Esophagus squamous epithelium (tissue), 5 donors: ENCODE measurements around the gene MAP3K19. TPM values are rescaled to one million over a fixed set of nuclear protein-coding genes. Genes with fewer than 3 reads are reported as not detected.

Experiments used
- DNase-seq: peaks from one replicate; lab custom pipeline; 2025; lab: John Stamatoyannopoulos, UW
- H3K27ac ChIP-seq, 4 donors: fragments of 200-600 bp; sonication (generic); one replicate each; pipeline ENCODE4 v1.5.1; 2016 to 2019; ENCODE audit warnings: mild to moderate bottlenecking in 1 of 4
- H3K27me3 ChIP-seq, 4 donors: fragments of 200-600 bp; sonication (generic); 1 replicate in 3 of 4; 2 replicates in 1 of 4; pipeline versions ENCODE4 v1.5.1 to v1.6.0; 2017 to 2021; ENCODE audit warnings: antibody characterized with exemption in 1 of 4
- H3K36me3 ChIP-seq, 3 donors: fragments of 200-600 bp; sonication (generic); one replicate each; pipeline ENCODE4 v1.5.1; 2016 to 2019
- H3K4me1 ChIP-seq, 3 donors: fragments of 200-600 bp; sonication (generic); one replicate each; pipeline ENCODE4 v1.5.1; 2017 to 2019
- H3K4me3 ChIP-seq, 4 donors: fragments of 200-600 bp; sonication (generic); 1 replicate in 3 of 4; 2 replicates in 1 of 4; pipeline ENCODE4 v1.5.1; 2016 to 2019; ENCODE audit warnings: mild to moderate bottlenecking in 2 of 4, moderate library complexity in 1 of 4
- H3K9me3 ChIP-seq, 3 donors: fragments of 200-600 bp; sonication (generic); one replicate each; pipeline ENCODE4 v1.5.1; 2016 to 2019
- POLR2A ChIP-seq, 4 donors: fragments of 450-650 bp; IDR thresholded peaks; one replicate each; pipeline ENCODE4 v1.6.1; 2017; ENCODE audit warnings: antibody characterized with exemption in 4 of 4, mild to moderate bottlenecking in 4 of 4, moderate library complexity in 3 of 4
- WGBS, 2 donors: methylation state at CpG; one replicate each; pipeline ENCODE4 v1.1.5; 2018; 5-methylcytosine and 5-hydroxymethylcytosine counted together
- intact Hi-C: fragments of 100-400 bp; cut with DNase I; formaldehyde crosslinking; loops from one replicate; pipeline ENCODE4 v1.15.0; 2022
- total RNA-seq, 4 donors: library from RNA; depleted of rRNA; stranded (reverse); fragments of >200 nt; gene quantifications; one replicate each; pipeline ENCODE4 v1.1.0, GENCODE V29; 2016
- TF ChIP-seq, protein P1 (sequence below), 6 experiments: fragments of 450-650 bp in 4 of 6; fragments of 200-600 bp in 2 of 6; sonication (generic) in 2 of 6; IDR thresholded peaks; one replicate each; pipeline ENCODE4 v1.5.1; 2016 to 2019; ENCODE audit warnings: antibody characterized with exemption in 6 of 6, mild to moderate bottlenecking in 4 of 6, moderate library complexity in 4 of 6
- donor health status: DM: yes; HTN: yes; CAD: no.

The MAP3K19 gene
- total RNA-seq, 4 donors from 2014 or later = not detected

DNA sequence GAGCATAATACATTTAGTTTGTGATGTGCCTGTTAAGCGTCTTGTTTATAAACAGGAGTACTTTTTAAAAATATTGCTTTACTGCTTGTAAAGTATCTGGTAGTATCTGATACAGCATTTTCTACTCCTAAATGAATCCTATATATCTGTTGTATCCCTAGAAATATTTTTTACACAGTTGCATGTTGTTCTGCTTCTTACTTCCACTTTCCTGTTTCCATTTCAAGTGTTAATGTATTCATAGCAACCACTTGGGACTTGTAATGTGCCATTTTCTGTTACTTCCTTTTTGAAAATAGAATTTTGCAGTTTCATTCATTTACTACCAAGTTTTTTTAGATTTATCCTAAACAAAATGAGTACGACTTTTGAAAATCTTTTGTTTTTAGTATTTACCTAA is 103.7 kb downstream of the MAP3K19 start:
- H3K27me3 ChIP-seq = no peaks in the 10 kb centered on the region
- TF ChIP-seq, protein P1, sequence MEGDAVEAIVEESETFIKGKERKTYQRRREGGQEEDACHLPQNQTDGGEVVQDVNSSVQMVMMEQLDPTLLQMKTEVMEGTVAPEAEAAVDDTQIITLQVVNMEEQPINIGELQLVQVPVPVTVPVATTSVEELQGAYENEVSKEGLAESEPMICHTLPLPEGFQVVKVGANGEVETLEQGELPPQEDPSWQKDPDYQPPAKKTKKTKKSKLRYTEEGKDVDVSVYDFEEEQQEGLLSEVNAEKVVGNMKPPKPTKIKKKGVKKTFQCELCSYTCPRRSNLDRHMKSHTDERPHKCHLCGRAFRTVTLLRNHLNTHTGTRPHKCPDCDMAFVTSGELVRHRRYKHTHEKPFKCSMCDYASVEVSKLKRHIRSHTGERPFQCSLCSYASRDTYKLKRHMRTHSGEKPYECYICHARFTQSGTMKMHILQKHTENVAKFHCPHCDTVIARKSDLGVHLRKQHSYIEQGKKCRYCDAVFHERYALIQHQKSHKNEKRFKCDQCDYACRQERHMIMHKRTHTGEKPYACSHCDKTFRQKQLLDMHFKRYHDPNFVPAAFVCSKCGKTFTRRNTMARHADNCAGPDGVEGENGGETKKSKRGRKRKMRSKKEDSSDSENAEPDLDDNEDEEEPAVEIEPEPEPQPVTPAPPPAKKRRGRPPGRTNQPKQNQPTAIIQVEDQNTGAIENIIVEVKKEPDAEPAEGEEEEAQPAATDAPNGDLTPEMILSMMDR (IDR thresholded peaks at IDR 0.05) = no peak
- TF ChIP-seq POLR2A (IDR thresholded peaks at IDR 0.05) = no peak
- peaks cover 0 to 93% (median 9%) of the 10 kb centered on the region in 3 donors for H3K36me3 ChIP-seq
- H3K4me3 ChIP-seq = no peak overlapping the region
- no peak overlapping the region for H3K27ac ChIP-seq
- no peaks in the 10 kb centered on the region for H3K9me3 ChIP-seq
- no peak for DNase-seq
- 77% methylated on average over 2 of the region's 2 CpGs for WGBS, 2 donors
- H3K4me1 ChIP-seq = no peaks in the 10 kb centered on the region
- intact Hi-C loops = no loop called here

DNA sequence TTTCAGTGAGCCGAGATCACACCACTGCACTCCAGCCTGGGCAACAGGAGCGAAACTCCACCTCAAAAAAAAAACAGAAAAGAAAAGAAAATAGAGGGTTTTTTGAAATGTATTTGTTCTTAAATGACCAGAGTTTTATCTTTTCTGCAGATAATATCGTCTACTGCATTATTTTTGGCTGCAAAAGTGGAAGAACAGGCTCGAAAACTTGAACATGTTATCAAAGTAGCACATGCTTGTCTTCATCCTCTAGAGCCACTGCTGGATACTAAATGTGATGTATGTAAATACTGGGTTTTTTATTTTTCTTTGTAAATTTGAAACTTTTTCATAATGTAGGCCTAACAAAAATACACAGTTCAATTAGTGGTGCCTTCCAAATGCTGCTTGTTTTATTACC is 110.6 kb downstream of the MAP3K19 start:
- Histone ChIP-seq H3K4me3 (no peak overlapping the region), H3K27ac (no peak overlapping the region), H3K9me3 (no peaks in the 10 kb centered on the region), H3K36me3 (peaks cover 0 to 54% (median 8%) of the 10 kb centered on the region in 3 donors), H3K4me1 (peaks cover 0 to 49% (median 3%) of the 10 kb centered on the region in 3 donors), H3K27me3 (no peaks in the 10 kb centered on the region)
- intact Hi-C loops = no loop called here
- DNase-seq = no peak
- TF ChIP-seq, protein P1 (IDR thresholded peaks at IDR 0.05) = no peak
- TF ChIP-seq POLR2A (IDR thresholded peaks at IDR 0.05) = no peak
- 59 to 81% methylated on average over 4 of the region's 4 CpGs for WGBS, 2 donors

DNA sequence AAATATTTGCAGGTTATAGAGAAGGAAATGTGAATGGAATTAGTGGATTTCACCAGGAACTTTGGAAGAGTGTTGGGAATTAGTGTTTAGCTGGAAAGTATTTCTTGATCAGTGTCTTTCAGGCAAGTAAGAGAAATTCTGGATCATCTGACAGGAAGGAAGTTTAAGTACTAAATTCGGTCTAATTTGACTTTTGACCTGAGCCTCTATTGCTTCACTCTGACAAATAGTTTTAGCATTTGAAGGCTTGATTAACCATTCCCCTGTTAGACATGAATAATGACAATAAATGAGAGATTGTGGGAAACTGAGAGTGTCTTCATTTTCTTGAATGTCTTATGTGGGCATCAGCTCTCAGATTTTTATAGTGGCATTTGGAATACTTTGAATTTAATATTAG is 112.6 kb downstream of the MAP3K19 start:
- peaks cover 0 to 33% (median 8%) of the 10 kb centered on the region in 3 donors for H3K36me3 ChIP-seq
- H3K27ac ChIP-seq = no peak overlapping the region
- DNase-seq = no peak
- H3K9me3 ChIP-seq = no peaks in the 10 kb centered on the region
- intact Hi-C loops = no loop called here
- peaks cover 0 to 62% (median 3%) of the 10 kb centered on the region in 3 donors for H3K4me1 ChIP-seq
- H3K27me3 ChIP-seq = no peaks in the 10 kb centered on the region
- H3K4me3 ChIP-seq = no peak overlapping the region
- TF ChIP-seq POLR2A (IDR thresholded peaks at IDR 0.05) = no peak
- 19 to 22% methylated on average over 1 of the region's 1 CpG for WGBS, 2 donors

DNA sequence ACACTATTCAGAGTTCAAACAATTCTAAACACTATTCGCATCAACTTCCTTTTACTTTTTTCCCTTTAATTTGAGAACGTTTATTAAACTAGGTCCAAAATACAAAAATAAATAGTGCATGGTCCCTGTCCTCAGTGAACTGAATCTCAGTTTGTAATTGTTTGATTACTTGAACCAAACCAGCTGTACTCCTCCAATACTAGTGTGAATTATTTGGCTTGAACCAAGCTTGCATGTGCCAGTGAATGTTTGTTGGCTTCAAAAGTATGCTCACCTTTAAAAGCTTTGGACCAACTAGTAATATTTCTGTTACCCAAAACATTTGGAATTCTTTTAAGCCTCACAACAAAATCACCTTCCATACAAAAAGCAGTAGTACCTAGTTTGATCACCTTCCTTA is 113.1 kb downstream of the MAP3K19 start:
- 52 to 59% methylated on average over 2 of the region's 2 CpGs for WGBS, 2 donors
- no peak overlapping the region for H3K27ac ChIP-seq
- no peak overlapping the region for H3K4me3 ChIP-seq
- no peaks in the 10 kb centered on the region for H3K27me3 ChIP-seq
- peaks cover 0 to 65% (median 3%) of the 10 kb centered on the region in 3 donors for H3K4me1 ChIP-seq
- H3K9me3 ChIP-seq = no peaks in the 10 kb centered on the region
- intact Hi-C loops = no loop called here
- TF ChIP-seq, protein P1 (IDR thresholded peaks at IDR 0.05) = no peak
- TF ChIP-seq POLR2A (IDR thresholded peaks at IDR 0.05) = no peak
- H3K36me3 ChIP-seq = peaks cover 0 to 29% (median 4%) of the 10 kb centered on the region in 3 donors
- no peak for DNase-seq

DNA sequence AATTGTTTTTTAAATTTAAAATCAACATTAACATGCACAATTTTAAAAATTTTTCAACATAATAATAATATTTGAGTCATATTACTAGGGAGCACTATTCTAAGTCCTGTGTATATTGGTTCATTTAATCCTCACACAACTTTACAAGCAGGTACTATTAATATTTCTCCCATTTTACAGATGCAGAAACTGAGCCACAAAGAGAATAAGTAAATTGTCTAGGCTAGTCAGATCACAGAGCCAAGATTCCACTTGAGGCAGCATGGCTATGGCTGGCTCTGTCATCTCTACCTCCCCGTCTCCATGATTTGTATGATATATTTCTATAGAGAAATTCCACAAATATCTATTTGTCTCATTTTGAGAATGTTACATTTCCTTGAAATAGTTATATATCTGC is 113.5 kb downstream of the MAP3K19 start:
- H3K9me3 ChIP-seq = no peaks in the 10 kb centered on the region
- intact Hi-C loops = no loop called here
- H3K36me3 ChIP-seq = peaks cover 0 to 24% (median 4%) of the 10 kb centered on the region in 3 donors
- H3K27me3 ChIP-seq = no peaks in the 10 kb centered on the region
- TF ChIP-seq POLR2A (IDR thresholded peaks at IDR 0.05) = no peak
- TF ChIP-seq, protein P1 (IDR thresholded peaks at IDR 0.05) = no peak
- H3K27ac ChIP-seq = no peak overlapping the region
- H3K4me1 ChIP-seq = peaks cover 0 to 66% (median 3%) of the 10 kb centered on the region in 3 donors
- no peak overlapping the region for H3K4me3 ChIP-seq
- DNase-seq = no peak
- 87 to 95% methylated on average over 1 of the region's 1 CpG for WGBS, 2 donors
